ENCODE data around the gene TNFRSF14.
"Not testable (repeated sequence)": the region's sequence is repeated elsewhere in the genome, so short reads cannot be mapped to it uniquely, and the experiment has no call there.

The TNFRSF14 gene

DNA sequence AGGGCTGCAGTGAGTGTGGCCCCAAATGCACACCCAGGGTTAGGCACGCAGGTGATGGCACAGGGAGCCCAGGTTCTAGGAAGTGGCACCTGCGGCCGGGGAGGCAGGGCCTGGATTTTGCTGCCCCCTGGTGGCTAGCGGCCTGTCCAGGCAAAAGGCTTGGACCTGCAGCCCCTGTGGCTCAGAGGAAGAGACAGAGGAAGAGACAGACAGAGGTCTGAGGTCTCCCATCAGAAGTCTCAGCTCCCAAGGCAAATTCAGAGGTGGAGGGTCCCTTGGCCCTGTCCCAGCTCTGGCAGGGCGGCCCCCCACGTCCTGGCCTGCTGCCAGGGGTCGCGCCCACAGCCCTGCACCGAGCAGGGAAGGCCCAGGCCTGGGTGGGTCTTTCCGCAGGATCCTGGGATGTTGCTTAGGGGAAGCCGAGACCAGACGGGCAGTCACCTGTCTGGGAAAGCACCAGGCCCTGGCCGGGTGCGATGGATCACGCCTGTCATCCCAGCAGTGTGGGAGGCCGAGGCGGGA, 8.0 kb upstream of the TNFRSF14 start:
- H3K27me3 ChIP-seq (ENCODE audit: low read depth, low read length), result no peaks in the 10 kb centered on the region
- H3K4me1 ChIP-seq (ENCODE audit: control insufficient read depth in 1 of 2, insufficient read depth in 2 of 2, low read length in 2 of 2), result peaks cover 8 to 57% of the 10 kb centered on the region in 2 donors
- H3K9me3 ChIP-seq (ENCODE audit: control insufficient read depth in 1 of 2, low read length in 2 of 2), result no peaks in the 10 kb centered on the region
- H3K36me3 ChIP-seq (ENCODE audit: control insufficient read depth in 1 of 2, insufficient read depth in 2 of 2, low read length in 2 of 2), result no peaks in the 10 kb centered on the region
- peak overlapping the region; percentile 83 for H3K27ac ChIP-seq (ENCODE audit: low read length)
- H3K4me3 ChIP-seq (ENCODE audit: low read depth in 1 of 2, low read length in 2 of 2), result peak overlapping the region; percentile 42 to 65

GRCh38 chr1:2549367-2550029, 6.7 kb upstream of the TNFRSF14 start:
- not testable (repeated sequence) for H3K27me3 ChIP-seq (ENCODE audit: low read depth, low read length); H3K9me3 ChIP-seq (ENCODE audit: control insufficient read depth in 1 of 2, low read length in 2 of 2); H3K4me3 ChIP-seq (ENCODE audit: low read depth in 1 of 2, low read length in 2 of 2); H3K36me3 ChIP-seq (ENCODE audit: control insufficient read depth in 1 of 2, insufficient read depth in 2 of 2, low read length in 2 of 2)
- Histone ChIP-seq H3K4me1 (ENCODE audit: control insufficient read depth in 1 of 2, insufficient read depth in 2 of 2, low read length in 2 of 2) (peaks cover 8 to 46% of the 10 kb centered on the region in 2 donors), H3K27ac (ENCODE audit: low read length) (peak overlapping the region; percentile 83)

- H3K27ac ChIP-seq (ENCODE audit: low read length); H3K9me3 ChIP-seq (ENCODE audit: control insufficient read depth in 1 of 2, low read length in 2 of 2); H3K4me3 ChIP-seq (ENCODE audit: low read depth in 1 of 2, low read length in 2 of 2); H3K36me3 ChIP-seq (ENCODE audit: control insufficient read depth in 1 of 2, insufficient read depth in 2 of 2, low read length in 2 of 2); H3K27me3 ChIP-seq (ENCODE audit: low read depth, low read length): not testable (repeated sequence)
- peaks cover 8 to 46% of the 10 kb centered on the region in 2 donors for H3K4me1 ChIP-seq (ENCODE audit: control insufficient read depth in 1 of 2, insufficient read depth in 2 of 2, low read length in 2 of 2)
Measured at GRCh38 chr1:2550309-2550861, 5.8 kb upstream of the TNFRSF14 start.

- peaks cover 8 to 44% of the 10 kb centered on the region in 2 donors for H3K4me1 ChIP-seq (ENCODE audit: control insufficient read depth in 1 of 2, insufficient read depth in 2 of 2, low read length in 2 of 2)
- H3K27ac ChIP-seq (ENCODE audit: low read length); H3K36me3 ChIP-seq (ENCODE audit: control insufficient read depth in 1 of 2, insufficient read depth in 2 of 2, low read length in 2 of 2); H3K4me3 ChIP-seq (ENCODE audit: low read depth in 1 of 2, low read length in 2 of 2); H3K9me3 ChIP-seq (ENCODE audit: control insufficient read depth in 1 of 2, low read length in 2 of 2); H3K27me3 ChIP-seq (ENCODE audit: low read depth, low read length): not testable (repeated sequence)
Measured at GRCh38 chr1:2551544-2551943, 4.6 kb upstream of the TNFRSF14 start.

DNA sequence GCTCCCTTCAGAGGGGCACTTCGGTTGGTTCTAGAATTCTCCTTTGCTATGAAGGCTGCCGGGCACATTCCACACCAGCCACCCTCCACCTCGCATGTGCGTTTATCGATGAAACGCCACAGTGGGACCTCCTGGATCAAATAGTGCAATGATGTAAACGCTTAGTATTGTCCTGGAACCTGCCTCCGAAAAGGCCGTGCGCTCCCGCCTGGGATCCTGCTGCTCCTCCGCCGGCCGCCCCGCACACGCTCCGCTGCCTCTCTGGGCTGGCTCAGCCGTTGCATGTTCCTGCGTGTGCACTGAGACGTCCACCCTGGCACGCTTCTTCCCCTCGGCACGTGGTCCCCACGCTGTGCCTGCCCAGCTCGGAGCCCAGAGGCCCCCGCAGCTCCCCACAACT, 4.0 kb upstream of the TNFRSF14 start:
- Histone ChIP-seq H3K4me1 (ENCODE audit: control insufficient read depth in 1 of 2, insufficient read depth in 2 of 2, low read length in 2 of 2) (peaks cover 7 to 43% of the 10 kb centered on the region in 2 donors), H3K9me3 (ENCODE audit: control insufficient read depth in 1 of 2, low read length in 2 of 2) (no peaks in the 10 kb centered on the region), H3K27ac (ENCODE audit: low read length) (no peak overlapping the region), H3K4me3 (ENCODE audit: low read depth in 1 of 2, low read length in 2 of 2) (no peak overlapping the region), H3K27me3 (ENCODE audit: low read depth, low read length) (no peaks in the 10 kb centered on the region), H3K36me3 (ENCODE audit: control insufficient read depth in 1 of 2, insufficient read depth in 2 of 2, low read length in 2 of 2) (no peaks in the 10 kb centered on the region)

DNA sequence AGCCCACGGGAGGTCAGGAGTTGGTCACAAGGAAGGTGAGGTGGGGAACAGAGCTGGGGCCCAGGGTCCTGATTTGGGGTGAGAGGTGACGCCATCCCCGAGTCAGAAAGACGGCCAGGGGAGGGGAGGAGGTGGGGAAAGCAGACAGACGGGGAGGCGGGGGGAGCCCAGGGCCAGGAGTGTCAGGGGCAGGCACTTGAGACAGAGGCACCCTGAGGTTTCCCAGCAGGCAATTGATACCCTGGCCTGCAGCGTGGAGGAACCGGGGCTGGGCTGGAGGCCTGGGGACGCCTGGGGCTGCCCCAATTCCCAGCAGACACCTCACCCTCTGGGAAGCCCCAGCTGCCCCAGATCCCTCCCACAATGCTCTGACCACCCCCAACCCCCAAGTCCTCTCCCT, 3.1 kb upstream of the TNFRSF14 start:
- not testable (repeated sequence) for H3K27me3 ChIP-seq (ENCODE audit: low read depth, low read length); H3K27ac ChIP-seq (ENCODE audit: low read length); H3K4me3 ChIP-seq (ENCODE audit: low read depth in 1 of 2, low read length in 2 of 2); H3K36me3 ChIP-seq (ENCODE audit: control insufficient read depth in 1 of 2, insufficient read depth in 2 of 2, low read length in 2 of 2); H3K9me3 ChIP-seq (ENCODE audit: control insufficient read depth in 1 of 2, low read length in 2 of 2)
- H3K4me1 ChIP-seq (ENCODE audit: control insufficient read depth in 1 of 2, insufficient read depth in 2 of 2, low read length in 2 of 2), result peaks cover 0 to 43% of the 10 kb centered on the region in 2 donors

- H3K27me3 ChIP-seq (ENCODE audit: low read depth, low read length), result no peaks in the 10 kb centered on the region
- no peak overlapping the region for H3K27ac ChIP-seq (ENCODE audit: low read length)
- H3K4me1 ChIP-seq (ENCODE audit: control insufficient read depth in 1 of 2, insufficient read depth in 2 of 2, low read length in 2 of 2), result peaks cover 0 to 38% of the 10 kb centered on the region in 2 donors
- H3K9me3 ChIP-seq (ENCODE audit: control insufficient read depth in 1 of 2, low read length in 2 of 2), result no peaks in the 10 kb centered on the region
- peaks cover 4 to 5% of the 10 kb centered on the region in 2 donors for H3K36me3 ChIP-seq (ENCODE audit: control insufficient read depth in 1 of 2, insufficient read depth in 2 of 2, low read length in 2 of 2)
- no peak overlapping the region for H3K4me3 ChIP-seq (ENCODE audit: low read depth in 1 of 2, low read length in 2 of 2)
Measured at GRCh38 chr1:2553871-2554620, 2.1 kb upstream of the TNFRSF14 start.

DNA sequence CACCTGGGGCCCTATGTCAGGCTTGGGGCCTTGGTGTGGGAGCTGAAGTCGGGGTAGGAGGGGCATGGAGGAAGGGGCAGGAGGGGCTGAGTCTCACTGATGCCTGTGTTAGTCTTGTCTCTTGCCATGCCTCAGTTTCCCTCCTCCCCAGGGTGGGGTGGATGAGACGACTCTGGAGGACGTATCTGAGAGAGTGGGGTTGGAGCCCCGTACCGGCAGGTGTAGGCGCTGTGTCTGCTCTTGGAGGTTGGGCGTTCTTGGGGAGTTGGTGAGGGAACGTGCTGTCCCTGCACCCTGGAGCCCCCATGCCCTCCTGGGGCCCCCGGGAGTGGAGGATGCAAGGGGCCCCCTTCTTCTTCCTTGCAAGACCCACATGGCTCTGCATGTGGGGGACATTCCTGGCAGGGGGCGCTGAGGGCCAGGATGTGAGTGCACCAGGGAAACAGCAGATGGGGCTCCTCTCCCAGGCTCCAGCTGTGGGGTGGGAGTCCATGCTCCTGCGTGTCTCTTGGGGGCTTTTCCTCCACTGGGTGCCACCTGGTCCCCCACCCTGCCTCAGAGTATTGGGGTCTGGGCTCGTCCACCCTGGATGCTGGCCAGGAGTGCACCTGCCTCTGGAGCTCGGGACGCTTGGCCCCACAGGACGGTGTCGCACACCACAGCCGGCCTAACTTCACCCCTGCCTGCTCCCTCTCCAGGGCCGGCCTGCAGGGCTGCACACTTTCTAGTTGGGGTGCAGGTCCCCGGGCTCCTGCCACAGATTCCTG, 1.4 kb upstream of the TNFRSF14 start:
- peaks cover 0 to 31% of the 10 kb centered on the region in 2 donors for H3K4me1 ChIP-seq (ENCODE audit: control insufficient read depth in 1 of 2, insufficient read depth in 2 of 2, low read length in 2 of 2)
- H3K4me3 ChIP-seq (ENCODE audit: low read depth in 1 of 2, low read length in 2 of 2), result peak overlapping the region in 1 of 2 donors; percentile 86

DNA sequence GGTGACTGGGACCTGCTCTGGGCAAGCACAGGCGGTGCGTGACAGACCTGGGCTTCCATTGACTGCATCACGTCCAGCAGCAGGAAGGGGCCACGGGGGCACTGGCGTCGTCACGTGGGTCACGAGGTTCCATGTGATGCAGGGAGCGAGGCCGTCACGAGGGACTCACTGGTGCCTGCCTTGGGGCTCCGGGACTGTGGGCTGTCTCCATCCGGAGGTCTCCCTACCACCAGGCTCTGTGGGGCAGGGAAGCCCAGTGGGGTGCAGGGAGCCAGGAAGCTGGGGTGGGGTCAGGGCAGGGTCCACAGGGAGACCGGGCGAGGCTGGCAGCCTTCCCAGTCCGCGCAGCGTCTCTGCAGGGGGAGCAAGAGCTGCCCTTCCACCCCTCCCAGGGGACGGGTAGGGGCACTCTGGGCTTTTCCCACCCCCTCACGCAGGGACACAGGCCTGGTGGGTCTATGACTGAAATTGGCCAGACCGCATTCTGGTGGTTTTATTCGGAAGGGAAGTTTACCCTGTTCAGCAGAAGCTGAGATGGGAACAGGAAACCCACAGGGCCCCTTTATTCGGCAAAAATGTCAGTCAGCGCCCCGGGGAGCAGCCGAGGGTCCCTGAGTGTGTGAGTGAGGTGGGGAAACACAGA, 416 bp upstream of the TNFRSF14 start:
- Histone ChIP-seq H3K27me3 (ENCODE audit: low read depth, low read length) (no peaks in the 10 kb centered on the region), H3K9me3 (ENCODE audit: control insufficient read depth in 1 of 2, low read length in 2 of 2) (no peaks in the 10 kb centered on the region), H3K36me3 (ENCODE audit: control insufficient read depth in 1 of 2, insufficient read depth in 2 of 2, low read length in 2 of 2) (peaks cover 4 to 21% of the 10 kb centered on the region in 2 donors), H3K4me1 (ENCODE audit: control insufficient read depth in 1 of 2, insufficient read depth in 2 of 2, low read length in 2 of 2) (peaks cover 0 to 31% of the 10 kb centered on the region in 2 donors), H3K4me3 (ENCODE audit: low read depth in 1 of 2, low read length in 2 of 2) (peak overlapping the region; percentile 86), H3K27ac (ENCODE audit: low read length) (peak overlapping the region; percentile 97)

More for the DNA sequence above, 1.4 kb upstream of the TNFRSF14 start:
- peaks cover 4 to 11% of the 10 kb centered on the region in 2 donors for H3K36me3 ChIP-seq (ENCODE audit: control insufficient read depth in 1 of 2, insufficient read depth in 2 of 2, low read length in 2 of 2)
- H3K9me3 ChIP-seq (ENCODE audit: control insufficient read depth in 1 of 2, low read length in 2 of 2), result no peaks in the 10 kb centered on the region
- no peaks in the 10 kb centered on the region for H3K27me3 ChIP-seq (ENCODE audit: low read depth, low read length)
- peak overlapping the region; percentile 97 for H3K27ac ChIP-seq (ENCODE audit: low read length)

DNA sequence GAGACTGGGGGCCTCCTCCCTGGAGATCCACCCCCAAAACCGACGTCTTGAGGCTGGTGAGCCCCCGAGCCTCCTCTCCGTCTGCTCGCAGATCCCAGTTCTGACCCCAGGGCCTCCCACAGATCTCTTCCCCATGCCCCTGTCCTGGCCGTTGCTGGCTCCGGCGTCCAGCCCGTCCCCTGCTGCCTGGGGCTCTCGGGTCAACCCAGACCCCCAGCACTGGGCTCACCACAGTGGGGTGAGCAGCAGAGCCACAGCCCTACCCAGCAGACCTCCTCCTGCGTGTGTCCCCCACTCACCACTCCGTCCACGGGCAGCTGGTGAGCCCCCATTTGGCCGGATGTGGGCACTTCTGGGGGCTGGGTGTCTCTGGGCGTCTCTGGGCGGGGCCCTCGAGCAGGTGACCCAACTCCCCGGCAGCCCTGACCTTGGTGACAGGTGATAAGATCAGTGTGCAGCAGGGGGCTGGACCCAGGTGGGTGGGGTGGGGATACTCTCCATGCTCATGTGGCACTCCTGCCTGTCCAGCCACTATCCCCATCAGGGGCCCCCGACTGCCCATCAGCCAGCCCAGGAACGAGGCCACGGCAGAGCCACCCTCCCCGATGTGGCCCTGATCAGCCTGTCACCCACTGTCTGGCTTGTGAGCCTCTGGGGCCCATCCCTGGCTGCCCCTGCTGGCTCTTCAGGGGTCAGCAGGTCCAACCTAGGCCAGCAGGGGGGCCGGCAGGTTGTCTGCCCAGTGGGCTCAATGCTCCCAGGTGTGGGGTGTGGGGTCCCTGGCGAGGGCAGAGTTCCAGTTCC, 709 bp downstream of the TNFRSF14 start:
- peak overlapping the region; percentile 86 for H3K4me3 ChIP-seq (ENCODE audit: low read depth in 1 of 2, low read length in 2 of 2)
- no peaks in the 10 kb centered on the region for H3K9me3 ChIP-seq (ENCODE audit: control insufficient read depth in 1 of 2, low read length in 2 of 2)
- H3K36me3 ChIP-seq (ENCODE audit: control insufficient read depth in 1 of 2, insufficient read depth in 2 of 2, low read length in 2 of 2), result peaks cover 4 to 29% of the 10 kb centered on the region in 2 donors
- H3K4me1 ChIP-seq (ENCODE audit: control insufficient read depth in 1 of 2, insufficient read depth in 2 of 2, low read length in 2 of 2), result peaks cover 0 to 31% of the 10 kb centered on the region in 2 donors
- peak overlapping the region; percentile 97 for H3K27ac ChIP-seq (ENCODE audit: low read length)
- no peaks in the 10 kb centered on the region for H3K27me3 ChIP-seq (ENCODE audit: low read depth, low read length)

Data from muscle layer of duodenum (tissue), 2 donors.